Measurements from ENCODE around the gene GATM. TPM values are rescaled to one million over a fixed set of nuclear protein-coding genes. Genes with fewer than 3 reads are reported as not detected.

Gene GATM
- total and polyA plus RNA-seq, 2 of the 8 experiments (the other 6 are each of a cell fraction or from before 2014, with no cell fraction given), result 10.2 to 15.1 TPM

DNA sequence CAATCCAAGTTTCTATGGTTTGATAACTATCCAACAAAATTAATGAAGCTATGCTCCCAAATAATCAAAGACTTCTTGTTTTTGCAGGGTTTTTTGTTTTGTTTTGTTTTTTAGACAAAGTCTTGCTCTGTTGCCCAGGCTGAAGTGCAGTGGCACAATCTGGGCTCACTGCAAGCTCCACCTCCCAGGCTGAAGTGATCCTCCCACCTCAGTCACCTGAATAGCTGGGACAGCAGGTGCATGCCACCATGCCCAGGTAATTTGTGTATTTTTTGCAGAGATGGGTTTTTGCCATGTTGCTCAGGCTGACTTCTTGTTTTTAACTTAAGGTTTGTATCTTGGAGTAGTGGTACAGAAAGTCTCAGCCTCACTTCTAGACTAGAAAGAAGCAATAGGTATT, 11.0 kb upstream of the GATM start (continued):
- TF ChIP-seq RNF2 (IDR thresholded peaks at IDR 0.05; ENCODE audit: borderline replicate concordance, low read depth, low read length, missing control alignments, poor library complexity, severe bottlenecking), result no peak

Data from H1 (cell line).